Gastroesophageal sphincter (tissue), 4 donors: ENCODE measurements around the gene CDKL5. TPM values are rescaled to one million over a fixed set of nuclear protein-coding genes. Genes with fewer than 3 reads are reported as not detected.

Experiments
- ATAC-seq: fragments of 150-250 bp; one replicate; pipeline ENCODE4 v1.9.1; 2016; ENCODE audit warnings: mild to moderate bottlenecking, moderate library complexity
- H3K27ac ChIP-seq, 4 donors: fragments of 200-600 bp; sonication (generic) in 3 of 4; 1 replicate in 3 of 4; 2 replicates in 1 of 4; pipeline ENCODE4 v1.5.1; 2016 to 2019
- H3K27me3 ChIP-seq: fragments of 200-600 bp; sonication (generic); one replicate; pipeline ENCODE4 v1.5.1; 2019
- H3K36me3 ChIP-seq, 2 donors: fragments of 200-600 bp; sonication (generic); one replicate each; pipeline ENCODE4 v1.5.1; 2019; ENCODE audit warnings: control low read depth in 1 of 2
- H3K4me1 ChIP-seq, 3 donors: fragments of 200-600 bp; sonication (generic); 1 replicate in 2 of 3; 2 replicates in 1 of 3; pipeline ENCODE4 v1.5.1; 2016 to 2019; ENCODE audit warnings: control low read depth in 2 of 3
- H3K4me3 ChIP-seq, 2 donors: fragments of 200-600 bp; sonication (generic); one replicate each; pipeline ENCODE4 v1.5.1; 2019; ENCODE audit warnings: mild to moderate bottlenecking in 1 of 2, moderate library complexity in 1 of 2
- H3K9me3 ChIP-seq, 3 donors: fragments of 200-600 bp; sonication (generic); one replicate each; pipeline ENCODE4 v1.5.1; 2017 to 2019; ENCODE audit warnings: control low read depth in 2 of 3
- EP300 ChIP-seq: sonication (generic); formaldehyde crosslinking; IDR thresholded peaks from one replicate; pipeline ENCODE4 v1.6.1; 2017; ENCODE audit warnings: antibody characterized with exemption, mild to moderate bottlenecking
- POLR2A ChIP-seq, 2 donors: fragments of 450-650 bp; IDR thresholded peaks; one replicate each; pipeline ENCODE4 v1.6.1; 2017; ENCODE audit warnings: antibody characterized with exemption in 2 of 2, mild to moderate bottlenecking in 2 of 2, moderate library complexity in 1 of 2
- POLR2AphosphoS5 ChIP-seq: sonication (generic); formaldehyde crosslinking; IDR thresholded peaks from one replicate; pipeline ENCODE4 v1.6.1; 2017; ENCODE audit warnings: antibody characterized with exemption
- WGBS, 2 donors: methylation state at CpG; one replicate each; pipeline ENCODE4 v1.1.5; 2018; ENCODE audit warnings: low coverage in 1 of 2; 5-methylcytosine and 5-hydroxymethylcytosine counted together
- total RNA-seq, 4 donors: library from RNA; depleted of rRNA; stranded (reverse); fragments of >200 nt; gene quantifications; one replicate each; pipeline ENCODE4 v1.1.0, GENCODE V29; 2016
- TF ChIP-seq, protein P1 (sequence below), 4 experiments: fragments of 200-600 bp in 2 of 4; fragments of 450-650 bp in 2 of 4; sonication (generic) in 1 of 4; IDR thresholded peaks; one replicate each; pipeline ENCODE4 v1.5.1; 2017 to 2019; ENCODE audit warnings: antibody characterized with exemption in 4 of 4, mild to moderate bottlenecking in 2 of 4, moderate library complexity in 2 of 4

CDKL5 gene
- total RNA-seq, 4 donors from 2014 or later, result 5.3 to 9.7 (median 8.6) TPM

DNA sequence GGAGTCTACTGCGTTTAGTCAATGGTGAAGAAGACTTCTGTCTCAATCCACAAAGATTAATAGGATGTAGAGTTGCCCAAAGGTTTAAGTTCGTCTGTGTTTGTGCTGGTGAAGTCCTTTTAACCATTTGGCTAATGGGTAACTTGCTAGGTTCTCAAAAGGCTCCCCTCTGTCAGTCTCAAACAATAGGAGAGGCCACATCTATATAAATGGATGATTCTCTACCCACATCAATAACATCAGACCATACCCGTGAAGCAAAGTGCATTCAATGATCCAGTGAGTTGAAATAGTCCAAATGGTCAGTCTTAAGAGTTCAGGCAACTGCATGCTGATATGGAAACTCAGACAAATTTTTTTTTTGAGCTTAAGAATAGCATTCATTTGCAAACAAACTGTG is 218.4 kb downstream of the CDKL5 start:
- Histone ChIP-seq H3K27ac (no peak overlapping the region), H3K9me3 (no peaks in the 10 kb centered on the region), H3K36me3 (no peaks in the 10 kb centered on the region), H3K4me1 (no peaks in the 10 kb centered on the region), H3K27me3 (no peaks in the 10 kb centered on the region), H3K4me3 (no peak overlapping the region)
- no peak for ATAC-seq
- TF ChIP-seq POLR2A (IDR thresholded peaks at IDR 0.05) (no peak), POLR2AphosphoS5 (no peak), EP300 (no peak)
- TF ChIP-seq, protein P1, sequence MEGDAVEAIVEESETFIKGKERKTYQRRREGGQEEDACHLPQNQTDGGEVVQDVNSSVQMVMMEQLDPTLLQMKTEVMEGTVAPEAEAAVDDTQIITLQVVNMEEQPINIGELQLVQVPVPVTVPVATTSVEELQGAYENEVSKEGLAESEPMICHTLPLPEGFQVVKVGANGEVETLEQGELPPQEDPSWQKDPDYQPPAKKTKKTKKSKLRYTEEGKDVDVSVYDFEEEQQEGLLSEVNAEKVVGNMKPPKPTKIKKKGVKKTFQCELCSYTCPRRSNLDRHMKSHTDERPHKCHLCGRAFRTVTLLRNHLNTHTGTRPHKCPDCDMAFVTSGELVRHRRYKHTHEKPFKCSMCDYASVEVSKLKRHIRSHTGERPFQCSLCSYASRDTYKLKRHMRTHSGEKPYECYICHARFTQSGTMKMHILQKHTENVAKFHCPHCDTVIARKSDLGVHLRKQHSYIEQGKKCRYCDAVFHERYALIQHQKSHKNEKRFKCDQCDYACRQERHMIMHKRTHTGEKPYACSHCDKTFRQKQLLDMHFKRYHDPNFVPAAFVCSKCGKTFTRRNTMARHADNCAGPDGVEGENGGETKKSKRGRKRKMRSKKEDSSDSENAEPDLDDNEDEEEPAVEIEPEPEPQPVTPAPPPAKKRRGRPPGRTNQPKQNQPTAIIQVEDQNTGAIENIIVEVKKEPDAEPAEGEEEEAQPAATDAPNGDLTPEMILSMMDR (IDR thresholded peaks at IDR 0.05), result no peak
- WGBS, 2 donors, result 71% methylated on average over 2 to 3 of the region's 3 CpGs

DNA sequence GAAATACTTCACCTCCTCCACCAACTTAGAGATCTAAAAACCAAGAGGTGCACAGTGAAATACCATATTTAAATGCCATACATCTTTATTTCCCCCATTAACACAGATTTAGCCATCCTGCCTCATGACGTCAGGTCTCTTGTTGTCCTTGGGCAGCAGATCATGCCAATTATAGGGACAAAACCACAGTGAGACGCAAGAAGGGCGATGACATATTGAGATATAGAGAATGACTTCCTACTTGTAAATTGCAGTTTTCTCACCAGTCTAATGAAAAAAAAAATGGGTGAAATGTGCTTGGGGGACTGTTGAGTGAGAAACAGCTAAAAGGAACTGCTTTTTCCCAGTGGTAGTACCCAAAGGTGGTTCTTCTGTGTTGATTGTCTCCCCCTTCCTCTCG is 222.2 kb downstream of the CDKL5 start:
- no peak overlapping the region for H3K27ac ChIP-seq
- no peaks in the 10 kb centered on the region for H3K9me3 ChIP-seq
- no peak for ATAC-seq
- no peaks in the 10 kb centered on the region for H3K27me3 ChIP-seq
- H3K4me3 ChIP-seq, result no peak overlapping the region
- TF ChIP-seq EP300, result no peak
- no peak for TF ChIP-seq POLR2A (IDR thresholded peaks at IDR 0.05)
- TF ChIP-seq POLR2AphosphoS5, result no peak
- TF ChIP-seq, protein P1 (IDR thresholded peaks at IDR 0.05), result no peak
- no peaks in the 10 kb centered on the region for H3K4me1 ChIP-seq
- no peaks in the 10 kb centered on the region for H3K36me3 ChIP-seq
- 57 to 100% methylated on average over 1 to 2 of the region's 4 CpGs for WGBS, 2 donors

DNA sequence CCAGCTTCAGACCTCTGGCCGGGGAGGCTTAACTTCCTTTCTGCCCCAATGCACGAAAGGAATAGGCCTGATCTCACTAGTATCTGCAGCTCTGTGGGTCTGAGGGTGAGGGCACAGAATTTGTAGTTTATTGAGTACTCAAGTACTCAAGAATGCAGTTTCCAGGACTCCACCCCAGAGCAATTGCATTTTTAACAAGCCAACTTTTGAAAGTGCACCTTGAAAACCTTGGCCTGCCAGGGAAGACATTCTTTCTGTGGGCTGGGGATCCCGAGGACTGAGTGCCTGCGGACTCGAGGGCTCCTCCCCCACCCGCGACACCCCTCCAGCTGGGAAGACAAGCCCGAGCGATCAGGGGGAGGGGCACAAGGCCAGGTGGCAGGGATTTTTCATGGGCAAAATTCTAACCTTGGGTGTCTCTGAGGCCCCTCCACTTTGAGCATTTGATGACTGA is 224.1 kb downstream of the CDKL5 start:
- Histone ChIP-seq H3K4me3 (no peak overlapping the region), H3K4me1 (no peaks in the 10 kb centered on the region), H3K36me3 (no peaks in the 10 kb centered on the region), H3K9me3 (no peaks in the 10 kb centered on the region), H3K27me3 (no peaks in the 10 kb centered on the region), H3K27ac (no peak overlapping the region)
- WGBS, 2 donors, result 35% methylated on average over 3 of the region's 9 CpGs; no CpG with 5 or more reads in 1 of the 2 donors
- no peak for TF ChIP-seq EP300
- TF ChIP-seq, protein P1 (IDR thresholded peaks at IDR 0.05), result no peak
- TF ChIP-seq POLR2A (IDR thresholded peaks at IDR 0.05), result no peak
- no peak for TF ChIP-seq POLR2AphosphoS5
- ATAC-seq, result no peak

DNA sequence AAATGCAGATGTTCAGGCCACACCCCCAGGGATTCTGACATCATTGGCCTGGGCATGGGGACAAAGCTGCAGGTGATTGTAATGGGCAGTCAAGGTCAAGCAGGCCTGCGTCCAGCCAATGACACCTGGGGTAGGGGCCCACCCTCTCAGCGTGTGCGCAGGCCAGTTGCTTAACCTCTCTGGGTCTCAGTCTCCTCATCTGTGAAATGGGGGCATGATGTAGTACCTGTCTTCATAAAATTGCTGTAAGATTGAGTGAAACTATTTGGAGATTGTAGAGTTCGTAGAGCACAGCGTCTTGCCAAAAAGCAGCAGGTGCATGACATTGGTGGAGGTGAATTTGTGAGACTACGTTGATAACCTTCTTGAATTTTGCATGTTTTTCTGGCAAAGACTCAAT is 225.3 kb downstream of the CDKL5 start:
- H3K4me1 ChIP-seq, result no peaks in the 10 kb centered on the region
- TF ChIP-seq POLR2AphosphoS5 (no peak), POLR2A (IDR thresholded peaks at IDR 0.05) (no peak)
- H3K36me3 ChIP-seq, result no peaks in the 10 kb centered on the region
- no peaks in the 10 kb centered on the region for H3K9me3 ChIP-seq
- 100% methylated on average over 2 to 3 of the region's 6 CpGs for WGBS, 2 donors
- no peak overlapping the region for H3K27ac ChIP-seq
- ATAC-seq, result no peak
- no peaks in the 10 kb centered on the region for H3K27me3 ChIP-seq
- no peak overlapping the region for H3K4me3 ChIP-seq

DNA sequence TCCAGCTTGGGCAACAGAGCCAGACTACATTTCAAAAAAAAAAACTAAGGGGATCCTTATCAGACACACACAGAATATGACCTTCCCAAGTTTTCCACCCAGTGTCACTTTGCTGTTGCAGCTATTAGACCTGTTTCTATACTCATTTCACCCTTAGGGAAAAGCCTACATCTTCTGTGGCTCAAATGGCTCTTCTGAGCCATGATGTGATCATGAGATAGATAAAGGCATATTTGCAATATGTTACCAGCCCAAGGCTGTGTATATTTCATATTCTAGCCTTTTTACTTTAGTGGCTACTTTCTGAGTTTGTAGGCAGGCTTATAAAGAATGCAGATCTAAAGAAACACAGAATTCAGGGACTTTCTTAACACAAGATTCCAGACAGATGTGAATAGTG is 227.2 kb downstream of the CDKL5 start:
- Histone ChIP-seq H3K9me3 (no peaks in the 10 kb centered on the region), H3K4me1 (no peaks in the 10 kb centered on the region), H3K27ac (no peak overlapping the region), H3K36me3 (no peaks in the 10 kb centered on the region), H3K27me3 (no peaks in the 10 kb centered on the region), H3K4me3 (no peak overlapping the region)
- no peak for TF ChIP-seq POLR2A (IDR thresholded peaks at IDR 0.05)
- TF ChIP-seq POLR2AphosphoS5, result no peak
- TF ChIP-seq, protein P1 (IDR thresholded peaks at IDR 0.05), result no peak
- no peak for TF ChIP-seq EP300
- no peak for ATAC-seq
